GM12878 (cell line): ENCODE data around the gene MATN4. TPM values are rescaled to one million over a fixed set of nuclear protein-coding genes. Genes with fewer than 3 reads are reported as not detected.

Source experiments
- ATAC-seq: fragments of 200-7000 bp; cut with Tn5 transposase; 3 replicates; pipeline ENCODE4 v1.9.1; 2020; ENCODE audit warnings: mild to moderate bottlenecking, moderate library complexity
- BruUV-seq: library from RNA; stranded (reverse); fragments of 400-500 nt; replicated peaks from 2 replicates; lab custom pipeline; 2021; lab: Mats Ljungman, UMichigan
- CTCF ChIA-PET: fragments of 300-600 bp; sonication (Branson Sonifier 250); formaldehyde crosslinking; extraction: SDS; loops from one replicate; lab custom pipeline; 2021; ENCODE audit warnings: inconsistent platforms; lab: Yijun Ruan, JAX
- POLR2A ChIA-PET: fragments of 350-600 bp; formaldehyde crosslinking; extraction: SDS; loops from one replicate; lab custom pipeline; 2021; ENCODE audit warnings: inconsistent platforms; lab: Charles Lee
- RAD21 ChIA-PET: fragments of 300-600 bp; sonication (Branson Sonifier 250); formaldehyde crosslinking; loops from one replicate; lab custom pipeline; 2023; ENCODE audit warnings: antibody characterized with exemption; ENCODE audit not compliant: unreplicated experiment; lab: Charles Lee
- SMC1A ChIA-PET: fragments of 300-600 bp; sonication (Branson Sonifier 250); formaldehyde crosslinking; loops from one replicate; lab custom pipeline; 2023; ENCODE audit not compliant: unreplicated experiment, uncharacterized antibody; lab: Charles Lee
- DNase-seq: peaks from one replicate; pipeline ENCODE4 v3.0.0-alpha.2; 2011; ENCODE audit warnings: low read depth, low spot score
- FAIRE-seq: peaks from 3 replicates; lab custom pipeline; 2011; peaks lifted over from hg19 to GRCh38; lab: Jason Lieb, UNC
- H2AFZ ChIP-seq: 2 replicates; pipeline ENCODE4 v1.6.0; 2011; ENCODE audit warnings: low read depth, low read length, control low read depth; ENCODE audit not compliant: control insufficient read depth
- H3K27ac ChIP-seq: 2 replicates; pipeline ENCODE4 v1.5.1; 2011; ENCODE audit warnings: control low read depth; ENCODE audit not compliant: control insufficient read depth, insufficient read depth
- H3K27me3 ChIP-seq, 2 experiments: replicated peaks in 1 of 2; 2 replicates each; pipeline versions ENCODE4 v1.6.0 to v1.6.1; 2011; ENCODE audit warnings: low read length in 1 of 2; ENCODE audit not compliant: control insufficient read depth in 2 of 2, insufficient read depth in 2 of 2
- H3K36me3 ChIP-seq, 2 experiments: 2 replicates each; pipeline ENCODE4 v1.5.1; 2011; ENCODE audit warnings: low read length in 1 of 2; ENCODE audit not compliant: control insufficient read depth in 2 of 2, insufficient read depth in 2 of 2
- H3K4me1 ChIP-seq: 2 replicates; pipeline ENCODE4 v1.6.1; 2011; ENCODE audit warnings: mild to moderate bottlenecking, low read length, moderate library complexity, mixed read lengths; ENCODE audit not compliant: control insufficient read depth, insufficient read depth
- H3K4me2 ChIP-seq: 2 replicates; pipeline ENCODE4 v1.6.0; 2011; ENCODE audit warnings: control low read depth; ENCODE audit not compliant: control insufficient read depth, insufficient read depth
- H3K4me3 ChIP-seq: fragments of 200-600 bp; sonication (generic); 2 replicates; pipeline ENCODE4 v1.5.1; 2016
- H3K79me2 ChIP-seq: 2 replicates; pipeline ENCODE4 v1.6.0; 2011; ENCODE audit warnings: low read length; ENCODE audit not compliant: control insufficient read depth, insufficient read depth
- H3K9ac ChIP-seq: 2 replicates; pipeline ENCODE4 v1.8.0; 2011; ENCODE audit warnings: low read length, control low read depth, mixed read lengths; ENCODE audit not compliant: control insufficient read depth, insufficient read depth
- H3K9me3 ChIP-seq: replicated peaks from 3 replicates; pipeline ENCODE4 v1.5.1; 2011; ENCODE audit warnings: mild to moderate bottlenecking, low read length; ENCODE audit not compliant: control insufficient read depth, insufficient read depth
- H4K20me1 ChIP-seq: 2 replicates; pipeline ENCODE4 v1.6.0; 2011; ENCODE audit not compliant: control insufficient read depth, insufficient read depth
- BCLAF1 ChIP-seq: fragments of 450-650 bp; IDR thresholded peaks from 2 replicates; pipeline ENCODE4 v1.6.1; 2017; ENCODE audit warnings: antibody characterized with exemption, mild to moderate bottlenecking, moderate library complexity
- BHLHE40 ChIP-seq, 2 experiments: fragments of 450-650 bp in 1 of 2; IDR thresholded peaks; 2 replicates each; pipeline ENCODE4 v1.6.1; 2011 to 2017; ENCODE audit warnings: low read depth in 2 of 2, borderline replicate concordance in 1 of 2, improper control_type of control experiment in 1 of 2, low read length in 1 of 2, mild to moderate bottlenecking in 1 of 2
- BRCA1 ChIP-seq: IDR thresholded peaks from 2 replicates; pipeline ENCODE4 v1.6.1; 2011; ENCODE audit warnings: low read depth, low read length, improper control_type of control experiment
- CEBPB ChIP-seq, 2 experiments: fragments of 150-350 bp in 1 of 2; IDR thresholded peaks; 2 replicates each; pipeline ENCODE4 v1.6.1; 2012 to 2014; ENCODE audit warnings: low read depth in 2 of 2, low read length in 2 of 2, borderline replicate concordance in 1 of 2, inconsistent platforms in 1 of 2
- CHD2 ChIP-seq: IDR thresholded peaks from 2 replicates; pipeline ENCODE4 v1.6.1; 2011; ENCODE audit warnings: low read depth, low read length, improper control_type of control experiment, borderline replicate concordance
- CHD4 ChIP-seq: fragments of 200-600 bp; sonication (generic); IDR thresholded peaks from 2 replicates; pipeline ENCODE4 v1.6.1; 2016; ENCODE audit warnings: mild to moderate bottlenecking
- CREB1 ChIP-seq: IDR thresholded peaks from 2 replicates; pipeline ENCODE4 v1.6.1; 2012; ENCODE audit warnings: low read depth, mild to moderate bottlenecking, inconsistent platforms
- EP300 ChIP-seq, 2 experiments: fragments of 150-350 bp in 1 of 2; IDR thresholded peaks; 2 replicates each; pipeline ENCODE4 v1.6.1; 2011 to 2012; ENCODE audit warnings: low read depth in 2 of 2, low read length in 2 of 2, borderline replicate concordance in 1 of 2, improper control_type of control experiment in 1 of 2, inconsistent platforms in 1 of 2; ENCODE audit not compliant: control insufficient read depth in 1 of 2
- FOXM1 ChIP-seq: IDR thresholded peaks from 2 replicates; pipeline ENCODE4 v1.6.1; 2012; ENCODE audit warnings: low read depth, mild to moderate bottlenecking, inconsistent platforms, low read length, moderate library complexity
- LARP7 ChIP-seq: fragments of 450-650 bp; IDR thresholded peaks from 2 replicates; pipeline ENCODE4 v1.6.1; 2017; ENCODE audit warnings: mild to moderate bottlenecking
- PRDM15 ChIP-seq: fragments of 450-650 bp; formaldehyde crosslinking; IDR thresholded peaks from 2 replicates; pipeline ENCODE4 v1.4.0; 2020; ENCODE audit warnings: mild to moderate bottlenecking, moderate library complexity
- REST ChIP-seq: IDR thresholded peaks from 2 replicates; pipeline ENCODE4 v1.6.1; 2012; ENCODE audit warnings: mild to moderate bottlenecking, low read depth, low read length
- SMC3 ChIP-seq: IDR thresholded peaks from 2 replicates; pipeline ENCODE4 v1.6.1; 2011; ENCODE audit warnings: low read length, improper control_type of control experiment, borderline replicate concordance
- TCF12 ChIP-seq: IDR thresholded peaks from 2 replicates; pipeline ENCODE4 v1.6.1; 2011; ENCODE audit warnings: low read depth, mild to moderate bottlenecking, low read length
- YY1 ChIP-seq: IDR thresholded peaks from 2 replicates; pipeline ENCODE4 v1.6.1; 2011; ENCODE audit warnings: low read depth, mild to moderate bottlenecking, low read length
- WGBS: methylation state at CpG from one replicate; pipeline ENCODE4 v1.1.6; 2016; ENCODE audit warnings: low lambda C conversion rate; ENCODE audit not compliant: insufficient replicate concordance, insufficient coverage; ENCODE audit errors: missing lambda C conversion rate; 5-methylcytosine and 5-hydroxymethylcytosine counted together
- in situ Hi-C: fragments of 300-500 bp; cut with MboI; formaldehyde crosslinking; loops from 9 replicates; pipeline ENCODE4 v1.14.3; 2018; ENCODE audit warnings: mixed read lengths
- intact Hi-C: fragments of 100-400 bp; cut with micrococcal nuclease; formaldehyde crosslinking; loops from one replicate; pipeline ENCODE4 v1.14.2; 2022; ENCODE audit not compliant: unreplicated experiment
- polyA plus RNA-seq, 11 experiments: library from polyadenylated mRNA; depleted of rRNA in 4 of 11; unstranded in 6 of 11; stranded (reverse) in 5 of 11; fragments of >200 nt; fragmentation: Nextera tagmentation in 4 of 11; fragmentation: Illumina TruSeq in 1 of 11; extraction: Ambion mirVana in 4 of 11; extraction: Trizol in 1 of 11; gene quantifications; 1 replicate in 1 of 11; 2 replicates in 10 of 11; pipeline versions ENCODE4 v1.2.1 to v1.2.3, GENCODE V29; 2011 to 2016; ENCODE audit warnings: inconsistent platforms in 2 of 11, missing spikeins in 2 of 11, low read depth in 1 of 11
- total RNA-seq, 4 experiments: library from RNA; depleted of rRNA in 3 of 4; stranded (reverse); fragments of >200 nt in 3 of 4; fragmentation: Illumina TruSeq in 1 of 4; extraction: Trizol in 1 of 4; gene quantifications; 2 replicates each; pipeline versions ENCODE4 v1.2.1 to v1.2.3, GENCODE V29; 2013 to 2021

MATN4 gene
- total and polyA plus RNA-seq, 10 of the 15 experiments (the other 5 are each of a cell fraction or from before 2014, with no cell fraction given): 0.10 to 0.15 TPM; not detected in 8

GRCh38 chr20:45246109-45246508 is 62.0 kb downstream of the MATN4 start:
- no peaks in the 10 kb centered on the region for H3K36me3 ChIP-seq
- WGBS: 32% methylated on average over 6 of the region's 6 CpGs
- intact Hi-C loops (no loop called here), in situ Hi-C loops (no loop called here)
- no peak overlapping the region for H3K9ac ChIP-seq
- RAD21 ChIA-PET: no interaction called here
- no peak overlapping the region for H3K4me2 ChIP-seq
- H3K4me1 ChIP-seq: no peaks in the 10 kb centered on the region
- no TSS peak for BruUV-seq
- ATAC-seq (no peak), DNase-seq (no peak), FAIRE-seq (no peak)
- CTCF ChIA-PET: interaction anchor here (1.3 kb wide), 1 partner anchor 23 kb away, joined by 3 read pairs; no protein-coding TSS in a partner anchor
- H3K4me3 ChIP-seq: no peak overlapping the region
- H3K27ac ChIP-seq: no peak overlapping the region
- H3K27me3 ChIP-seq: peaks cover 0 to 2% of the 10 kb centered on the region in 2 experiments; a peak in 2 of 4 replicates
- SMC1A ChIA-PET: no interaction called here
- H2AFZ ChIP-seq: no peak overlapping the region
- H3K9me3 ChIP-seq: no peaks in the 10 kb centered on the region
- no peaks in the 10 kb centered on the region for H4K20me1 ChIP-seq
- POLR2A ChIA-PET: interaction anchor here (0.5 kb wide), 1 partner anchor 715 kb away, joined by 8 read pairs; no protein-coding TSS in a partner anchor
- no peaks in the 10 kb centered on the region for H3K79me2 ChIP-seq
- TF ChIP-seq REST (no peak), PRDM15 (CRISPR knock-in tag) (no peak), TCF12 (no peak), BHLHE40 (IDR thresholded peaks at IDR 0.05; ENCODE audit: borderline replicate concordance in 1 of 2, low read depth in 2 of 2, low read length in 1 of 2) (no peak), EP300 (IDR thresholded peaks at IDR 0.05; ENCODE audit: borderline replicate concordance in 1 of 2, control insufficient read depth in 1 of 2, low read depth in 2 of 2, low read length in 2 of 2) (no peak), FOXM1 (no peak), BRCA1 (no peak), YY1 (no peak), CHD4 (no peak), LARP7 (no peak), CEBPB (IDR thresholded peaks at IDR 0.05; ENCODE audit: borderline replicate concordance in 1 of 2, low read depth in 2 of 2, low read length in 2 of 2) (no peak), SMC3 (no peak), CREB1 (no peak), CHD2 (no peak), BCLAF1 (no peak)
